ENCODE data around the gene PUS1. TPM values are rescaled to one million over a fixed set of nuclear protein-coding genes. Genes with fewer than 3 reads are reported as not detected.

Gene PUS1
- total and polyA plus RNA-seq, 8 donors: 7.6 to 35.4 (median 14.7) TPM

GRCh38 chr12:131919051-131919347 is 10.1 kb upstream of the PUS1 start:
- no peak for TF ChIP-seq CTCF (IDR thresholded peaks at IDR 0.05)
- H3K9me3 ChIP-seq: no peaks in the 10 kb centered on the region
- intact Hi-C loops (cut with DNase I): no loop called here
- peak in 1 of 6 donors; percentile 72 for DNase-seq
- no peak for FAIRE-seq
- H3K36me3 ChIP-seq: peaks cover 0 to 65% (median 52%) of the 10 kb centered on the region in 3 donors
- H3K27me3 ChIP-seq: no peaks in the 10 kb centered on the region
- no peak overlapping the region for H3K4me3 ChIP-seq
- 96% methylated on average over 19 of the region's 19 CpGs for WGBS, 2 donors
- ATAC-seq: no peak
- no peaks in the 10 kb centered on the region for H3K4me1 ChIP-seq
- no peak overlapping the region for H3K27ac ChIP-seq

GRCh38 chr12:131919366-131920156 is 9.5 kb upstream of the PUS1 start:
- no peaks in the 10 kb centered on the region for H3K9me3 ChIP-seq
- no peak overlapping the region for H3K4me3 ChIP-seq
- H3K36me3 ChIP-seq: peaks cover 0 to 59% (median 46%) of the 10 kb centered on the region in 3 donors
- WGBS, 2 donors: 91 to 94% methylated on average over 34 to 37 of the region's 37 CpGs
- intact Hi-C loops (cut with DNase I): no loop called here
- H3K27me3 ChIP-seq: no peaks in the 10 kb centered on the region
- DNase-seq (peak in 2 of 6 donors; percentile 16 to 74), ATAC-seq (peak in 2 of 4 donors; percentile 2 to 10), FAIRE-seq (no peak)
- no peak for TF ChIP-seq CTCF (IDR thresholded peaks at IDR 0.05)
- H3K27ac ChIP-seq: no peak overlapping the region
- no peaks in the 10 kb centered on the region for H3K4me1 ChIP-seq

DNA sequence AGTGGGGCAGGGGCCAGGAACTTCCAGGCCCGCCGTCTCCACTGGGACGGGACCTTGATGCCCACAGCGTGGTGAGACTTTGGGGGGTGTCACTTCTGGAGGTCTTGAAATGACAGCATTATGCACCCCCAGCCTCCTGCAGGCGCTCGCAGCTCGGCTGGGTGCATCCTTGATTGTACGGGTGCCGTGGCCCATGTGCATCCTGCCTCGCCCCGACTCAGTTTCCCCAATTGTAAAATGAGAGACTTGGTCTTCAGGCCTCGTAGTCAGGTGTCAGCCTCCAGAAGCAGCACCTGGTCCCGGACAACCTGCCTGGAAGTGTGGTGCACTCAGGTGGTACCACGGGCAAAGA is 8.9 kb upstream of the PUS1 start:
- Histone ChIP-seq H3K4me3 (no peak overlapping the region), H3K27ac (no peak overlapping the region), H3K36me3 (peaks cover 0 to 54% (median 43%) of the 10 kb centered on the region in 3 donors), H3K9me3 (no peaks in the 10 kb centered on the region), H3K4me1 (no peaks in the 10 kb centered on the region), H3K27me3 (no peaks in the 10 kb centered on the region)
- ATAC-seq (no peak), FAIRE-seq (no peak), DNase-seq (no peak)
- 95 to 98% methylated on average over 14 of the region's 14 CpGs for WGBS, 2 donors
- intact Hi-C loops (cut with DNase I): no loop called here
- TF ChIP-seq CTCF (IDR thresholded peaks at IDR 0.05): no peak

DNA sequence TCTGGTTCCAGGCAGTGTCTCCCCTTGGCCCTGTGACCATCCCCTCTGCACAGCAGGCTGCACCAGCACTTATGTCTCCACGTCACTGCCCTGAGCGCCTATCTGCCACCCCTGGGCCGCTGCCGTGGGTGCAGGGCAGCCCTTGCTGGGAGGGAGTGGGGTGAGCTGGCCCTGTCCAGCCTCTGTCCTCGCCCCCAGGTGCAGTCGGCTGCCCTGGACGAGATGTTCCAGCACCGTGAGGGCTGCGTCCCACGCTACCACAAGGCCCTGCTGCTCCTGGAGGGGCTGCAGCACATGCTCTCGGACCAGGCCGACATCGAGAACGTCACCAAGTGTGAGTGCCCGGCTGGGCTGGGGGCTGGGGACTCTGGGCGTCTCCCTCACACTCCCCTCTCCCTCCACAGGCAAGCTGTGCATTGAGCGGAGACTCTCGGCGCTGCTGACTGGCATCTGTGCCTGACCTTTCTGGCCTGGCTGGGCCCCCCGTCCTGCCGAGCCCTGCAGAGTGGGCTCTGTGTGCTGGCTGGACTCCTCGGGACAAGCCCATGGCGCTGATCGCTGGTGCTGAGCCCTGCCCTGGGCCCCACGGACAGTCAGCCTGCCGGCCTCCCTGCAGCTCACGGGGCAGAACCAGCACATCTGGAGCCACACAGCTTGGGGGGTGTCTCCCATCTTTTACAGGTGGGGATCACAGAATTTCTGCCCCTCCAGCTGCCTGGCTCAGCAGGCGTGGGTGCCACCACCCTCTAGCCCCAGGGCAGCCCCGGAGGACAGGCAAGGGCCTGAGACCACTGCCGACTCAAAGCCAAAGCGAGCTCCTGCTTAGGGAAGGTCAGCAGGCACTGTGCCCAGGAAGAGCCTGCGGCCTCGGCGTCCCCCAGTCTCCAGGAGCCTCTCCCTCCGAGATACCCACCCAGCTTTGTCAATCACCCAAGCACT is 7.9 kb upstream of the PUS1 start:
- Histone ChIP-seq H3K27ac (no peak overlapping the region), H3K9me3 (no peaks in the 10 kb centered on the region), H3K4me3 (no peak overlapping the region), H3K36me3 (peaks cover 0 to 43% (median 34%) of the 10 kb centered on the region in 3 donors), H3K4me1 (no peaks in the 10 kb centered on the region), H3K27me3 (no peaks in the 10 kb centered on the region)
- ATAC-seq (peak in 1 of 4 donors; percentile 2), DNase-seq (peak in 2 of 6 donors; percentile 19 to 79), FAIRE-seq (no peak)
- no peak for TF ChIP-seq CTCF (IDR thresholded peaks at IDR 0.05)
- intact Hi-C loops (cut with DNase I): no loop called here
- WGBS, 2 donors: 93 to 94% methylated on average over 35 of the region's 35 CpGs
